ENCODE data around the gene COL18A1.

GRCh38 chr21:45418301-45419071 lies 13.5 kb downstream of the COL18A1 start:
- TF ChIP-seq CTCF (conservative IDR thresholded peaks at IDR 0.05; ENCODE audit: low read depth, low read length): no peak
- no peak for TF ChIP-seq EZH2 (IDR thresholded peaks at IDR 0.05; ENCODE audit: borderline replicate concordance, low read depth, low read length, poor library complexity, severe bottlenecking)
